ENCODE data around the gene MTERF4.

DNA sequence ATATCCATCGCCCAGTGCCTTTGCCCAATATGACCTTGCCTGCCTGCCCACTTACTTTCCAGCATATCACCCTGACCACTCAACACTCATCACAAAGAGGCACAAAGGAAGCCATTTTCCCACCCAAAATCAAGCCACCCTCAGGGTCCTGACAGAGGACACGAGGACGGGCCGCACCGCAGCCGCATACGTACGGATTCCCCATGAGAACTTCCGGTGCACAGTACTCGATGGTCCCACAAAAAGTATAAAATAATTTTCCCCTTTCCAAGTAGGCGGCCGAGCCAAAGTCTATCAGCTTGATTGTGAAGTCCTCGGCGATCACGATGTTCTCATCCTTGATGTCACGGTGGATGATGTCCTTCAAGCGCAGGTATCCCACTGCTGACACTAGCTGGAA is 10.0 kb upstream of the MTERF4 start:
- TF ChIP-seq, protein P1, sequence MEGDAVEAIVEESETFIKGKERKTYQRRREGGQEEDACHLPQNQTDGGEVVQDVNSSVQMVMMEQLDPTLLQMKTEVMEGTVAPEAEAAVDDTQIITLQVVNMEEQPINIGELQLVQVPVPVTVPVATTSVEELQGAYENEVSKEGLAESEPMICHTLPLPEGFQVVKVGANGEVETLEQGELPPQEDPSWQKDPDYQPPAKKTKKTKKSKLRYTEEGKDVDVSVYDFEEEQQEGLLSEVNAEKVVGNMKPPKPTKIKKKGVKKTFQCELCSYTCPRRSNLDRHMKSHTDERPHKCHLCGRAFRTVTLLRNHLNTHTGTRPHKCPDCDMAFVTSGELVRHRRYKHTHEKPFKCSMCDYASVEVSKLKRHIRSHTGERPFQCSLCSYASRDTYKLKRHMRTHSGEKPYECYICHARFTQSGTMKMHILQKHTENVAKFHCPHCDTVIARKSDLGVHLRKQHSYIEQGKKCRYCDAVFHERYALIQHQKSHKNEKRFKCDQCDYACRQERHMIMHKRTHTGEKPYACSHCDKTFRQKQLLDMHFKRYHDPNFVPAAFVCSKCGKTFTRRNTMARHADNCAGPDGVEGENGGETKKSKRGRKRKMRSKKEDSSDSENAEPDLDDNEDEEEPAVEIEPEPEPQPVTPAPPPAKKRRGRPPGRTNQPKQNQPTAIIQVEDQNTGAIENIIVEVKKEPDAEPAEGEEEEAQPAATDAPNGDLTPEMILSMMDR (IDR thresholded peaks at IDR 0.05 in 2 of 3, conservative IDR thresholded peaks at IDR 0.05 in 1 of 3; ENCODE audit: control insufficient read depth in 2 of 3, extremely low read depth in 1 of 3, insufficient read depth in 1 of 3, low read depth in 3 of 3, low read length in 3 of 3) = no peak
- TF ChIP-seq GABPA (IDR thresholded peaks at IDR 0.05; ENCODE audit: low read depth) (no peak), POLR2A (IDR thresholded peaks at IDR 0.05; ENCODE audit: low read depth, low read length) (no peak), BCL11A (IDR thresholded peaks at IDR 0.05; ENCODE audit: low read depth, low read length) (no peak), POU2F2 (IDR thresholded peaks at IDR 0.05; ENCODE audit: borderline replicate concordance, low read depth, low read length) (no peak), ZZZ3 (IDR thresholded peaks at IDR 0.05; ENCODE audit: control insufficient read depth, insufficient read length, low read depth) (no peak)
- TF ChIP-seq, protein P2, sequence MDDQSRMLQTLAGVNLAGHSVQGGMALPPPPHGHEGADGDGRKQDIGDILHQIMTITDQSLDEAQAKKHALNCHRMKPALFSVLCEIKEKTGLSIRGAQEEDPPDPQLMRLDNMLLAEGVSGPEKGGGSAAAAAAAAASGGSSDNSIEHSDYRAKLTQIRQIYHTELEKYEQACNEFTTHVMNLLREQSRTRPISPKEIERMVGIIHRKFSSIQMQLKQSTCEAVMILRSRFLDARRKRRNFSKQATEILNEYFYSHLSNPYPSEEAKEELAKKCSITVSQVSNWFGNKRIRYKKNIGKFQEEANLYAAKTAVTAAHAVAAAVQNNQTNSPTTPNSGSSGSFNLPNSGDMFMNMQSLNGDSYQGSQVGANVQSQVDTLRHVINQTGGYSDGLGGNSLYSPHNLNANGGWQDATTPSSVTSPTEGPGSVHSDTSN (IDR thresholded peaks at IDR 0.05; ENCODE audit: insufficient replicate concordance, low read depth, low read length) = no peak
